ENCODE measurements around the gene LSR.

Gene LSR

GRCh38 chr19:35247526-35248309 is 1.1 kb upstream of the LSR start:
- DNase-seq (ENCODE audit: low spot score): no peak

GRCh38 chr19:35249146-35249847 is 495 bp downstream of the LSR start:
- DNase-seq (ENCODE audit: low spot score): no peak

GRCh38 chr19:35249848-35250711 is 1.3 kb downstream of the LSR start:
- DNase-seq (ENCODE audit: low spot score): no peak

- no peak for DNase-seq (ENCODE audit: low spot score)
Measured at GRCh38 chr19:35251456-35251855, 2.7 kb downstream of the LSR start.

- no peak for DNase-seq (ENCODE audit: low spot score)
Measured at GRCh38 chr19:35253316-35254286, 4.8 kb downstream of the LSR start.

- no peak for DNase-seq (ENCODE audit: low spot score)
Measured at GRCh38 chr19:35254341-35255297, 5.8 kb downstream of the LSR start.

- no peak for DNase-seq (ENCODE audit: low spot score)
Measured at GRCh38 chr19:35256566-35256965, 7.8 kb downstream of the LSR start.

GRCh38 chr19:35257113-35257461 is 8.3 kb downstream of the LSR start:
- no peak for DNase-seq (ENCODE audit: low spot score)

GRCh38 chr19:35260694-35261304 is 12.0 kb downstream of the LSR start:
- DNase-seq (ENCODE audit: low spot score): no peak

GRCh38 chr19:35261356-35262100 is 12.7 kb downstream of the LSR start:
- no peak for DNase-seq (ENCODE audit: low spot score)

- no peak for DNase-seq (ENCODE audit: low spot score)
Measured at GRCh38 chr19:35262101-35262761, 13.4 kb downstream of the LSR start.

- DNase-seq (ENCODE audit: low spot score): no peak
Measured at GRCh38 chr19:35264268-35265125, 15.7 kb downstream of the LSR start.

- DNase-seq (ENCODE audit: low spot score): no peak
Measured at GRCh38 chr19:35265126-35265899, 16.5 kb downstream of the LSR start.

GRCh38 chr19:35265900-35266519 is 17.2 kb downstream of the LSR start:
- DNase-seq (ENCODE audit: low spot score): no peak

- DNase-seq (ENCODE audit: low spot score): no peak
Measured at GRCh38 chr19:35266520-35267352, 17.9 kb downstream of the LSR start.

Measured in hematopoietic multipotent progenitor cell treated with erythropoietin and hydrocortisone succinate and interleukin-3 and kit ligand, for 15 days (in vitro differentiated cells).